Stimulated activated CD4-positive, alpha-beta T cell treated with anti-CD3 and anti-CD28 coated beads, Interleukin-1b, Interleukin-23, amount 100 ng/mL, for 48 hours (primary cell): ENCODE data around the gene HSPBAP1.
"Not testable (repeated sequence)": the region's sequence is repeated elsewhere in the genome, so short reads cannot be mapped to it uniquely, and the experiment has no call there.

Experiments
- DNase-seq: peaks from one replicate; pipeline ENCODE4 v3.0.0-alpha.2; 2020

Gene HSPBAP1

GRCh38 chr3:122784436-122784835 is 9.2 kb downstream of the HSPBAP1 start:
- no peak for DNase-seq

- DNase-seq = no peak
Observed at GRCh38 chr3:122782804-122783203, 10.8 kb downstream of the HSPBAP1 start.

GRCh38 chr3:122777563-122777962 is 16.1 kb downstream of the HSPBAP1 start:
- DNase-seq = no peak

GRCh38 chr3:122776675-122777468 is 16.8 kb downstream of the HSPBAP1 start:
- no peak for DNase-seq

GRCh38 chr3:122774564-122774963 is 19.1 kb downstream of the HSPBAP1 start:
- no peak for DNase-seq

- no peak for DNase-seq
Observed at GRCh38 chr3:122773944-122774509, 19.6 kb downstream of the HSPBAP1 start.

GRCh38 chr3:122772827-122773226 is 20.8 kb downstream of the HSPBAP1 start:
- no peak for DNase-seq

GRCh38 chr3:122770521-122771202 is 23.0 kb downstream of the HSPBAP1 start:
- no peak for DNase-seq

GRCh38 chr3:122767540-122768372 is 25.9 kb downstream of the HSPBAP1 start:
- DNase-seq = no peak

GRCh38 chr3:122766430-122766829 is 27.2 kb downstream of the HSPBAP1 start:
- DNase-seq = no peak

- DNase-seq = no peak
Observed at GRCh38 chr3:122760453-122761271, 33.0 kb downstream of the HSPBAP1 start.

GRCh38 chr3:122758877-122759560 is 34.6 kb downstream of the HSPBAP1 start:
- DNase-seq = no peak

- no peak for DNase-seq
Observed at GRCh38 chr3:122755491-122755890, 38.1 kb downstream of the HSPBAP1 start.

GRCh38 chr3:122754929-122755328 is 38.7 kb downstream of the HSPBAP1 start:
- DNase-seq = no peak

GRCh38 chr3:122748347-122748746 is 45.3 kb downstream of the HSPBAP1 start:
- no peak for DNase-seq

GRCh38 chr3:122747295-122747694 is 46.3 kb downstream of the HSPBAP1 start:
- not testable (repeated sequence) for DNase-seq

GRCh38 chr3:122745369-122746021 is 48.1 kb downstream of the HSPBAP1 start:
- DNase-seq = no peak

GRCh38 chr3:122743581-122744120 is 50.0 kb downstream of the HSPBAP1 start:
- no peak for DNase-seq

- DNase-seq = no peak
Observed at GRCh38 chr3:122742234-122742633, 51.4 kb downstream of the HSPBAP1 start.

GRCh38 chr3:122739172-122739571 is 54.5 kb downstream of the HSPBAP1 start:
- DNase-seq = no peak
